GM12874 (cell line): ENCODE data around the gene ZSWIM8.

ENCODE experiments used
- CTCF ChIP-seq: IDR thresholded peaks from 2 replicates; pipeline ENCODE4 v1.5.1; 2011; ENCODE audit warnings: low read depth, mild to moderate bottlenecking, control low read depth, low read length, moderate library complexity; ENCODE audit not compliant: insufficient read depth

The ZSWIM8 gene

GRCh38 chr10:73840056-73840402, 54.6 kb downstream of the ZSWIM8 start:
- no peak for TF ChIP-seq CTCF

GRCh38 chr10:73840403-73841060, 55.1 kb downstream of the ZSWIM8 start:
- TF ChIP-seq CTCF, result no peak

- no peak for TF ChIP-seq CTCF
Observed at GRCh38 chr10:73841061-73841421, 55.6 kb downstream of the ZSWIM8 start.

DNA sequence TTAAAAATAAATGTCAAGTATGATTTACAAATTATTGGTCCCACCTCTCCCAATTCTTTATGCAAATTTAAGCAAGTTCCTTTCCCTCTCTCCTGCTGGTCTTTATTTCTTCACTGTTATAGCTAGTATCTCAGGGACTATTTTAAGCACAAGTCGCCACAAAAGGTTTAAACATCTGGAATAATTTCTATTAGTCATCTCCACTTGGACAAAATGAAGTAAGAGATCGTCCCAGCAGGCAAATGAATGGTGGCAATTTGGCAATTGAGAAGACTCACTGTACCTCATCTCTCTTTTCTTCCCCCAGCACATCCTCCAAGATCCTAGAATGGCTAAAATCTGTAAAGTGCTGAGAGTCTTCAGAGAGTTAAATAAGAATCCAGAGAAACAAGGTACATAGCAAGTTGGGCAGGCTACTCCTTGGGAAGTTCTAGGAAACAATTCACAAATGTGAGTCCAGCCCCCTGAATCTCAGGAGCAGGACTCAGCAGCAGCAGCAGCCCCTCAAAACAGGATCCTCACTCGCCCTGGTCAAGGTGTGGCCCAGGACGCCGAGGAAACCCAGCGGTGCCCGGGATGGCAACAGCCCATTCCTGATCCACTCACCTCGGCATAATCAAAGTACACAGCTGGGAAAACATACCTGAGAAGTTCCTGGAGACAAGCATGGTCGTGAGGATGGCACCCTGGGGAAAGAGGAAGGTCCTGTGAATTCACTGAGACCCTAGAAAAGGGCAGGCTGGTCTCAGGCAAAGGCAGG, 56.3 kb downstream of the ZSWIM8 start:
- no peak for TF ChIP-seq CTCF

DNA sequence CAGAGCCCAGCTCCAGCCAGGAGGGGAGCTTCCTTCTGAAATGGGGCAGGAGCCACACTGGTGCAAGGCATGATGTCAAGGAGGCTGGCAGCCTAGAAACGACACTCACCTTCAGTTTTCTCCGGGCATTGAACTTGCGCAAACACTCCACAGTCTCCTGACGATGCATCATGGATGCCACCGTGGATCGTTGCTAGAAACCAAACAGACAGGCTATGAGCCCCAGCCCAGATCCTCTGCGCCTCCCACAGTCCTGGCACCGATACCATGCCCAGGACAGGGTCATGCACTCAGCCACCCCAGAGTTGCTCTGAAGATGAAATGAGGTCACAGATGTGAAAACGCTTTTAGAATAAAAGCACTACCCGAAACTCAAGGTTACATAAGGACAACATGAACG, 56.9 kb downstream of the ZSWIM8 start:
- TF ChIP-seq CTCF, result no peak

GRCh38 chr10:73843261-73843660, 57.9 kb downstream of the ZSWIM8 start:
- TF ChIP-seq CTCF, result no peak

- TF ChIP-seq CTCF, result no peak
Observed at GRCh38 chr10:73847031-73847430, 61.6 kb downstream of the ZSWIM8 start.
